GM12878 (cell line): ENCODE measurements around the gene STAMBPL1. TPM values are rescaled to one million over a fixed set of nuclear protein-coding genes. Genes with fewer than 3 reads are reported as not detected.

Experiments
- ATAC-seq: fragments of 200-7000 bp; cut with Tn5 transposase; 3 replicates; pipeline ENCODE4 v1.9.1; 2020; ENCODE audit warnings: mild to moderate bottlenecking, moderate library complexity
- BruUV-seq: library from RNA; stranded (reverse); fragments of 400-500 nt; replicated peaks from 2 replicates; lab custom pipeline; 2021; lab: Mats Ljungman, UMichigan
- CTCF ChIA-PET: fragments of 300-600 bp; sonication (Branson Sonifier 250); formaldehyde crosslinking; extraction: SDS; loops from one replicate; lab custom pipeline; 2021; ENCODE audit warnings: inconsistent platforms; lab: Yijun Ruan, JAX
- POLR2A ChIA-PET: fragments of 350-600 bp; formaldehyde crosslinking; extraction: SDS; loops from one replicate; lab custom pipeline; 2021; ENCODE audit warnings: inconsistent platforms; lab: Charles Lee
- RAD21 ChIA-PET: fragments of 300-600 bp; sonication (Branson Sonifier 250); formaldehyde crosslinking; loops from one replicate; lab custom pipeline; 2023; ENCODE audit warnings: antibody characterized with exemption; ENCODE audit not compliant: unreplicated experiment; lab: Charles Lee
- SMC1A ChIA-PET: fragments of 300-600 bp; sonication (Branson Sonifier 250); formaldehyde crosslinking; loops from one replicate; lab custom pipeline; 2023; ENCODE audit not compliant: unreplicated experiment, uncharacterized antibody; lab: Charles Lee
- DNase-seq: peaks from one replicate; pipeline ENCODE4 v3.0.0-alpha.2; 2011; ENCODE audit warnings: low read depth, low spot score
- FAIRE-seq: peaks from 3 replicates; lab custom pipeline; 2011; peaks lifted over from hg19 to GRCh38; lab: Jason Lieb, UNC
- H2AFZ ChIP-seq: 2 replicates; pipeline ENCODE4 v1.6.0; 2011; ENCODE audit warnings: low read depth, low read length, control low read depth; ENCODE audit not compliant: control insufficient read depth
- H3K27ac ChIP-seq: 2 replicates; pipeline ENCODE4 v1.5.1; 2011; ENCODE audit warnings: control low read depth; ENCODE audit not compliant: control insufficient read depth, insufficient read depth
- H3K27me3 ChIP-seq, 2 experiments: replicated peaks in 1 of 2; 2 replicates each; pipeline versions ENCODE4 v1.6.0 to v1.6.1; 2011; ENCODE audit warnings: low read length in 1 of 2; ENCODE audit not compliant: control insufficient read depth in 2 of 2, insufficient read depth in 2 of 2
- H3K36me3 ChIP-seq, 2 experiments: 2 replicates each; pipeline ENCODE4 v1.5.1; 2011; ENCODE audit warnings: low read length in 1 of 2; ENCODE audit not compliant: control insufficient read depth in 2 of 2, insufficient read depth in 2 of 2
- H3K4me1 ChIP-seq: 2 replicates; pipeline ENCODE4 v1.6.1; 2011; ENCODE audit warnings: mild to moderate bottlenecking, low read length, moderate library complexity, mixed read lengths; ENCODE audit not compliant: control insufficient read depth, insufficient read depth
- H3K4me2 ChIP-seq: 2 replicates; pipeline ENCODE4 v1.6.0; 2011; ENCODE audit warnings: control low read depth; ENCODE audit not compliant: control insufficient read depth, insufficient read depth
- H3K4me3 ChIP-seq: fragments of 200-600 bp; sonication (generic); 2 replicates; pipeline ENCODE4 v1.5.1; 2016
- H3K79me2 ChIP-seq: 2 replicates; pipeline ENCODE4 v1.6.0; 2011; ENCODE audit warnings: low read length; ENCODE audit not compliant: control insufficient read depth, insufficient read depth
- H3K9ac ChIP-seq: 2 replicates; pipeline ENCODE4 v1.8.0; 2011; ENCODE audit warnings: low read length, control low read depth, mixed read lengths; ENCODE audit not compliant: control insufficient read depth, insufficient read depth
- H3K9me3 ChIP-seq: replicated peaks from 3 replicates; pipeline ENCODE4 v1.5.1; 2011; ENCODE audit warnings: mild to moderate bottlenecking, low read length; ENCODE audit not compliant: control insufficient read depth, insufficient read depth
- H4K20me1 ChIP-seq: 2 replicates; pipeline ENCODE4 v1.6.0; 2011; ENCODE audit not compliant: control insufficient read depth, insufficient read depth
- ATF7 ChIP-seq: fragments of 450-650 bp; IDR thresholded peaks from 2 replicates; pipeline ENCODE4 v1.6.1; 2016; ENCODE audit warnings: low read depth, mild to moderate bottlenecking
- BACH1 ChIP-seq: fragments of 450-650 bp; IDR thresholded peaks from 2 replicates; pipeline ENCODE4 v1.6.1; 2017; ENCODE audit warnings: mild to moderate bottlenecking, borderline replicate concordance
- BCL11A ChIP-seq: IDR thresholded peaks from 2 replicates; pipeline ENCODE4 v1.6.1; 2011; ENCODE audit warnings: low read depth, low read length
- EGR1 ChIP-seq, 2 experiments: IDR thresholded peaks; 1 replicate in 1 of 2; 2 replicates in 1 of 2; pipeline ENCODE4 v1.6.1; 2011 to 2012; ENCODE audit warnings: low read depth in 2 of 2, low read length in 2 of 2, borderline replicate concordance in 1 of 2, mild to moderate bottlenecking in 1 of 2, moderate library complexity in 1 of 2
- FOS ChIP-seq: IDR thresholded peaks from 3 replicates; pipeline ENCODE4 v1.6.1; 2011; ENCODE audit warnings: borderline replicate concordance; ENCODE audit not compliant: insufficient read length; ENCODE audit errors: extremely low read depth
- JUNB ChIP-seq: IDR thresholded peaks from 2 replicates; pipeline ENCODE4 v1.6.1; 2016; ENCODE audit warnings: antibody characterized with exemption, mild to moderate bottlenecking
- JUND ChIP-seq: IDR thresholded peaks from 2 replicates; pipeline ENCODE4 v1.6.1; 2012; ENCODE audit warnings: low read depth, mild to moderate bottlenecking, low read length, improper control_type of control experiment, moderate library complexity
- NFXL1 ChIP-seq: fragments of 450-650 bp; IDR thresholded peaks from 2 replicates; pipeline ENCODE4 v1.6.1; 2017; ENCODE audit warnings: antibody characterized with exemption, mild to moderate bottlenecking, borderline replicate concordance
- RBBP5 ChIP-seq: fragments of 200-600 bp; sonication (generic); conservative IDR thresholded peaks from 2 replicates; pipeline ENCODE4 v1.6.1; 2016
- RELA ChIP-seq: fragments of 450-650 bp; IDR thresholded peaks from 2 replicates; pipeline ENCODE4 v1.8.0; 2014; ENCODE audit warnings: borderline replicate concordance; ENCODE audit not compliant: partially characterized antibody
- SREBF2 ChIP-seq: IDR thresholded peaks from 2 replicates; pipeline ENCODE4 v1.6.1; 2012; ENCODE audit warnings: mild to moderate bottlenecking, low read length
- WGBS: methylation state at CpG from one replicate; pipeline ENCODE4 v1.1.6; 2016; ENCODE audit warnings: low lambda C conversion rate; ENCODE audit not compliant: insufficient replicate concordance, insufficient coverage; ENCODE audit errors: missing lambda C conversion rate; 5-methylcytosine and 5-hydroxymethylcytosine counted together
- in situ Hi-C: fragments of 300-500 bp; cut with MboI; formaldehyde crosslinking; loops from 9 replicates; pipeline ENCODE4 v1.14.3; 2018; ENCODE audit warnings: mixed read lengths
- intact Hi-C: fragments of 100-400 bp; cut with micrococcal nuclease; formaldehyde crosslinking; loops from one replicate; pipeline ENCODE4 v1.14.2; 2022; ENCODE audit not compliant: unreplicated experiment
- polyA plus RNA-seq, 11 experiments: library from polyadenylated mRNA; depleted of rRNA in 4 of 11; unstranded in 6 of 11; stranded (reverse) in 5 of 11; fragments of >200 nt; fragmentation: Nextera tagmentation in 4 of 11; fragmentation: Illumina TruSeq in 1 of 11; extraction: Ambion mirVana in 4 of 11; extraction: Trizol in 1 of 11; gene quantifications; 1 replicate in 1 of 11; 2 replicates in 10 of 11; pipeline versions ENCODE4 v1.2.1 to v1.2.3, GENCODE V29; 2011 to 2016; ENCODE audit warnings: inconsistent platforms in 2 of 11, missing spikeins in 2 of 11, low read depth in 1 of 11
- total RNA-seq, 4 experiments: library from RNA; depleted of rRNA in 3 of 4; stranded (reverse); fragments of >200 nt in 3 of 4; fragmentation: Illumina TruSeq in 1 of 4; extraction: Trizol in 1 of 4; gene quantifications; 2 replicates each; pipeline versions ENCODE4 v1.2.1 to v1.2.3, GENCODE V29; 2013 to 2021
- TF ChIP-seq, protein P1 (sequence below): fragments of 450-650 bp; IDR thresholded peaks from 2 replicates; pipeline ENCODE4 v1.6.1; 2017; ENCODE audit warnings: mild to moderate bottlenecking, moderate library complexity
- TF ChIP-seq, protein P2 (sequence below): fragments of 450-650 bp; formaldehyde crosslinking; IDR thresholded peaks from 2 replicates; pipeline ENCODE4 v1.4.0; 2020; ENCODE audit warnings: mild to moderate bottlenecking, moderate library complexity

Gene STAMBPL1
- total and polyA plus RNA-seq, 10 of the 15 experiments (the other 5 are each of a cell fraction or from before 2014, with no cell fraction given) = 7.5 to 44.1 (median 25.4) TPM

DNA sequence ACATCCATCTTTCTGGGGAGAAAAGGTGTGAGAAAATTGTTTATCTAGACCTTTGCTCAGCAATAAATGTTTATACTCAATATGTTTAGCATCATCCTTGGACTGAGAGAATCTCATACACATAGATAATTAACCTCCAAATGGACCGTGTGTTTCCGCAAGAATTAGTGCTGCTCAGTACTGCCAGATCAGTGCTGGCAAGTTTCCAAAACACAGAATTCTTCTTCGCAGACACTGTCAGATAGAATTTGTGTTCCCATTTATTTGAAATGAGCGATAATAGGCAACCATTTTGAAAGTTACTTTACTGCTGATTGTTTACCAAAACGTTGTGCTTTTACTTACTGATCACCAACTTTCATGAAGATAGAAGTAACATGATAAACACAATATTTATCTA, 33.7 kb downstream of the STAMBPL1 start (continued):
- TF ChIP-seq, protein P1, sequence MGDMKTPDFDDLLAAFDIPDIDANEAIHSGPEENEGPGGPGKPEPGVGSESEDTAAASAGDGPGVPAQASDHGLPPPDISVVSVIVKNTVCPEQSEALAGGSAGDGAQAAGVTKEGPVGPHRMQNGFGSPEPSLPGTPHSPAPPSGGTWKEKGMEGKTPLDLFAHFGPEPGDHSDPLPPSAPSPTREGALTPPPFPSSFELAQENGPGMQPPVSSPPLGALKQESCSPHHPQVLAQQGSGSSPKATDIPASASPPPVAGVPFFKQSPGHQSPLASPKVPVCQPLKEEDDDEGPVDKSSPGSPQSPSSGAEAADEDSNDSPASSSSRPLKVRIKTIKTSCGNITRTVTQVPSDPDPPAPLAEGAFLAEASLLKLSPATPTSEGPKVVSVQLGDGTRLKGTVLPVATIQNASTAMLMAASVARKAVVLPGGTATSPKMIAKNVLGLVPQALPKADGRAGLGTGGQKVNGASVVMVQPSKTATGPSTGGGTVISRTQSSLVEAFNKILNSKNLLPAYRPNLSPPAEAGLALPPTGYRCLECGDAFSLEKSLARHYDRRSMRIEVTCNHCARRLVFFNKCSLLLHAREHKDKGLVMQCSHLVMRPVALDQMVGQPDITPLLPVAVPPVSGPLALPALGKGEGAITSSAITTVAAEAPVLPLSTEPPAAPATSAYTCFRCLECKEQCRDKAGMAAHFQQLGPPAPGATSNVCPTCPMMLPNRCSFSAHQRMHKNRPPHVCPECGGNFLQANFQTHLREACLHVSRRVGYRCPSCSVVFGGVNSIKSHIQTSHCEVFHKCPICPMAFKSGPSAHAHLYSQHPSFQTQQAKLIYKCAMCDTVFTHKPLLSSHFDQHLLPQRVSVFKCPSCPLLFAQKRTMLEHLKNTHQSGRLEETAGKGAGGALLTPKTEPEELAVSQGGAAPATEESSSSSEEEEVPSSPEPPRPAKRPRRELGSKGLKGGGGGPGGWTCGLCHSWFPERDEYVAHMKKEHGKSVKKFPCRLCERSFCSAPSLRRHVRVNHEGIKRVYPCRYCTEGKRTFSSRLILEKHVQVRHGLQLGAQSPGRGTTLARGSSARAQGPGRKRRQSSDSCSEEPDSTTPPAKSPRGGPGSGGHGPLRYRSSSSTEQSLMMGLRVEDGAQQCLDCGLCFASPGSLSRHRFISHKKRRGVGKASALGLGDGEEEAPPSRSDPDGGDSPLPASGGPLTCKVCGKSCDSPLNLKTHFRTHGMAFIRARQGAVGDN = no peak
- no peak for TF ChIP-seq BACH1
- TF ChIP-seq NFXL1 = no peak
- no peak for TF ChIP-seq RBBP5
- TF ChIP-seq, all 136 proteins: peak for 0

GRCh38 chr10:88915781-88916180, 35.7 kb downstream of the STAMBPL1 start:
- Histone ChIP-seq H4K20me1 (no peaks in the 10 kb centered on the region), H3K36me3 (peaks cover 4 to 16% of the 10 kb centered on the region in 2 experiments; a peak in 3 of 4 replicates), H3K4me1 (no peaks in the 10 kb centered on the region), H3K27me3 (no peaks in the 10 kb centered on the region), H3K9me3 (no peaks in the 10 kb centered on the region), H3K79me2 (no peaks in the 10 kb centered on the region), H2AFZ (no peak overlapping the region), H3K9ac (no peak overlapping the region), H3K27ac (no peak overlapping the region), H3K4me2 (no peak overlapping the region), H3K4me3 (no peak overlapping the region)
- RAD21 ChIA-PET = no interaction called here
- DNase-seq (no peak), FAIRE-seq (no peak), ATAC-seq (no peak)
- POLR2A ChIA-PET = interaction anchor here (1.2 kb wide), 1 partner anchor 28 kb away, joined by 3 read pairs; no protein-coding TSS in a partner anchor
- in situ Hi-C loops = no loop called here
- intact Hi-C loops = no loop called here
- CTCF ChIA-PET = interaction anchor here (1.0 kb wide), 1 partner anchor 9 kb away, joined by 3 read pairs; no protein-coding TSS in a partner anchor
- SMC1A ChIA-PET = no interaction called here
- TF ChIP-seq SREBF2 (no peak), FOS (no peak), BCL11A (no peak), JUND (no peak), EGR1 (IDR thresholded peaks at IDR 0.05; ENCODE audit: borderline replicate concordance in 1 of 2, low read depth in 2 of 2, low read length in 2 of 2) (no peak), RELA (no peak), JUNB (no peak), ATF7 (no peak)
- TF ChIP-seq, protein P2, sequence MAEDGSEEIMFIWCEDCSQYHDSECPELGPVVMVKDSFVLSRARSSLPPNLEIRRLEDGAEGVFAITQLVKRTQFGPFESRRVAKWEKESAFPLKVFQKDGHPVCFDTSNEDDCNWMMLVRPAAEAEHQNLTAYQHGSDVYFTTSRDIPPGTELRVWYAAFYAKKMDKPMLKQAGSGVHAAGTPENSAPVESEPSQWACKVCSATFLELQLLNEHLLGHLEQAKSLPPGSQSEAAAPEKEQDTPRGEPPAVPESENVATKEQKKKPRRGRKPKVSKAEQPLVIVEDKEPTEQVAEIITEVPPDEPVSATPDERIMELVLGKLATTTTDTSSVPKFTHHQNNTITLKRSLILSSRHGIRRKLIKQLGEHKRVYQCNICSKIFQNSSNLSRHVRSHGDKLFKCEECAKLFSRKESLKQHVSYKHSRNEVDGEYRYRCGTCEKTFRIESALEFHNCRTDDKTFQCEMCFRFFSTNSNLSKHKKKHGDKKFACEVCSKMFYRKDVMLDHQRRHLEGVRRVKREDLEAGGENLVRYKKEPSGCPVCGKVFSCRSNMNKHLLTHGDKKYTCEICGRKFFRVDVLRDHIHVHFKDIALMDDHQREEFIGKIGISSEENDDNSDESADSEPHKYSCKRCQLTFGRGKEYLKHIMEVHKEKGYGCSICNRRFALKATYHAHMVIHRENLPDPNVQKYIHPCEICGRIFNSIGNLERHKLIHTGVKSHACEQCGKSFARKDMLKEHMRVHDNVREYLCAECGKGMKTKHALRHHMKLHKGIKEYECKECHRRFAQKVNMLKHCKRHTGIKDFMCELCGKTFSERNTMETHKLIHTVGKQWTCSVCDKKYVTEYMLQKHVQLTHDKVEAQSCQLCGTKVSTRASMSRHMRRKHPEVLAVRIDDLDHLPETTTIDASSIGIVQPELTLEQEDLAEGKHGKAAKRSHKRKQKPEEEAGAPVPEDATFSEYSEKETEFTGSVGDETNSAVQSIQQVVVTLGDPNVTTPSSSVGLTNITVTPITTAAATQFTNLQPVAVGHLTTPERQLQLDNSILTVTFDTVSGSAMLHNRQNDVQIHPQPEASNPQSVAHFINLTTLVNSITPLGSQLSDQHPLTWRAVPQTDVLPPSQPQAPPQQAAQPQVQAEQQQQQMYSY (CRISPR knock-in tag) = no peak
- no TSS peak for BruUV-seq
- 98% methylated on average over 2 of the region's 2 CpGs for WGBS
